DOHH2 (cell line): Measurements from ENCODE around the gene NHERF1.

Experiments used
- CTCF ChIP-seq: fragments of 200-600 bp; sonication (generic); IDR thresholded peaks from one replicate; pipeline ENCODE4 v1.5.1; 2014; ENCODE audit warnings: antibody characterized with exemption, mild to moderate bottlenecking, low read depth, low read length; ENCODE audit not compliant: poor library complexity, severe bottlenecking
- EZH2phosphoT487 ChIP-seq: fragments of 200-600 bp; sonication (generic); IDR thresholded peaks from 2 replicates; pipeline ENCODE4 v1.6.1; 2017; ENCODE audit warnings: borderline replicate concordance, mild to moderate bottlenecking, antibody characterized with exemption, low read length, moderate library complexity, mixed read lengths

- TF ChIP-seq CTCF (no peak), EZH2phosphoT487 (no peak)
Measured at GRCh38 chr17:74712301-74712700, 36.1 kb upstream of the NHERF1 start.
